ENCODE results near the gene E2F4. TPM values are rescaled to one million over a fixed set of nuclear protein-coding genes. Genes with fewer than 3 reads are reported as not detected.
A peak's percentile ranks its signal among the peaks of the same experiment; 100 is the strongest.

E2F4 gene
- total and polyA plus RNA-seq, 9 of the 15 experiments (the other 6 are each of a cell fraction or from before 2014, with no cell fraction given) = 9.7 to 139 (median 106) TPM

- TF ChIP-seq USF1 (CRISPR knock-in tag; IDR thresholded peaks at IDR 0.05) (peak; percentile 66; the same call in 1 of the 2 replicates), EHMT2 (IDR thresholded peaks at IDR 0.05) (peak; percentile 68; the same call in 1 of the 2 replicates), TOE1 (IDR thresholded peaks at IDR 0.05; ENCODE audit: borderline replicate concordance) (no peak), TOE1 (CRISPR knock-in tag; IDR thresholded peaks at IDR 0.05; ENCODE audit: borderline replicate concordance, low read depth) (no peak), HNRNPK (IDR thresholded peaks at IDR 0.05; ENCODE audit: low read depth, low read length, poor library complexity, severe bottlenecking) (no peak), PRMT5 (CRISPR knock-in tag; IDR thresholded peaks at IDR 0.05) (no peak), HDAC1 (IDR thresholded peaks at IDR 0.05) (peak in 1 of 2 experiments; percentile 67; a peak in 1 of 4 replicates), HDAC3 (IDR thresholded peaks at IDR 0.05; ENCODE audit: borderline replicate concordance, partially characterized antibody) (no peak), SIX5 (IDR thresholded peaks at IDR 0.05; ENCODE audit: borderline replicate concordance in 1 of 2, insufficient read depth in 1 of 2, low read depth in 1 of 2, low read length in 2 of 2) (no peak), ZFX (CRISPR knock-in tag; IDR thresholded peaks at IDR 0.05) (peak; percentile 35; the same call in 1 of the 2 replicates), NR2C2 (CRISPR knock-in tag; IDR thresholded peaks at IDR 0.05) (no peak), NR2C2 (tag; IDR thresholded peaks at IDR 0.05) (no peak), CHCHD3 (CRISPR knock-in tag; IDR thresholded peaks at IDR 0.05) (no peak), TAL1 (IDR thresholded peaks at IDR 0.05) (no peak), ZBTB1 (CRISPR knock-in tag; IDR thresholded peaks at IDR 0.05; ENCODE audit: borderline replicate concordance, low read depth) (no peak), MECOM (CRISPR knock-in tag; IDR thresholded peaks at IDR 0.05) (no peak), FOS (IDR thresholded peaks at IDR 0.05; ENCODE audit: extremely low read depth, insufficient read length) (peak; percentile 95), POLR2H (tag; IDR thresholded peaks at IDR 0.05; ENCODE audit: low read depth) (no peak), ZBTB26 (CRISPR knock-in tag; IDR thresholded peaks at IDR 0.05) (no peak), NFXL1 (CRISPR knock-in tag; IDR thresholded peaks at IDR 0.05) (no peak), CBFA2T2 (conservative IDR thresholded peaks at IDR 0.05) (no peak), SP1 (CRISPR knock-in tag; IDR thresholded peaks at IDR 0.05) (peak; percentile 94), GMEB1 (CRISPR knock-in tag; IDR thresholded peaks at IDR 0.05) (peak; percentile 96), ZNF146 (CRISPR knock-in tag; IDR thresholded peaks at IDR 0.05; ENCODE audit: unreplicated experiment) (no peak), CEBPB (tag; IDR thresholded peaks at IDR 0.05) (peak; percentile 95)
Measured at GRCh38 chr16:67183627-67184452, 8.1 kb upstream of the E2F4 start, which contains the start of gene MATCAP1 (continued).
